Measurements from ENCODE around the gene ACSS1. TPM values are rescaled to one million over a fixed set of nuclear protein-coding genes. Genes with fewer than 3 reads are reported as not detected.

ACSS1 gene
- polyA plus RNA-seq, 2 of the 4 experiments (the other 2 are of a cell fraction) = 7.2 to 7.6 TPM

- TF ChIP-seq PHF8 (IDR thresholded peaks at IDR 0.05; ENCODE audit: borderline replicate concordance, low read depth) (no peak), EHF (CRISPR knock-in tag; IDR thresholded peaks at IDR 0.05) (no peak), USF2 (IDR thresholded peaks at IDR 0.05) (no peak), ZFP36 (IDR thresholded peaks at IDR 0.05; ENCODE audit: borderline replicate concordance, partially characterized antibody) (no peak), ATOH8 (CRISPR knock-in tag; IDR thresholded peaks at IDR 0.05; ENCODE audit: low read depth) (no peak), KDM1A (IDR thresholded peaks at IDR 0.05; ENCODE audit: low read depth) (no peak), POLR2A (IDR thresholded peaks at IDR 0.05; ENCODE audit: low read length) (no peak), ZC3H11A (IDR thresholded peaks at IDR 0.05) (no peak), ELK1 (IDR thresholded peaks at IDR 0.05; ENCODE audit: low read depth, low read length) (no peak), MYC (IDR thresholded peaks at IDR 0.05; ENCODE audit: borderline replicate concordance, low read length) (no peak), POLR2AphosphoS2 (conservative IDR thresholded peaks at IDR 0.05; ENCODE audit: low read length) (no peak), KDM5A (IDR thresholded peaks at IDR 0.05) (no peak), CHD4 (IDR thresholded peaks at IDR 0.05; ENCODE audit: borderline replicate concordance) (no peak), EP300 (IDR thresholded peaks at IDR 0.05) (no peak), TP53 (CRISPR knock-in tag; IDR thresholded peaks at IDR 0.05) (no peak)
- ChIA-PET CTCF (interaction anchor here (1.0 to 1.5 kb wide), 3 partner anchors 32 to 144 kb away, joined by 3 to 4 read pairs (median 3); no protein-coding TSS in a partner anchor), POLR2A (no interaction called here)
- H3K4me2 ChIP-seq = no peak overlapping the region
- H3K9me3 ChIP-seq = no peaks in the 10 kb centered on the region
- 93% methylated on average over 6 of the region's 6 CpGs for WGBS (ENCODE audit: missing lambda C conversion rate)
- ATAC-seq = no peak
- no peak for DNase-seq (ENCODE audit: low read depth in 1 of 2, low spot score in 1 of 2)
- H3K27ac ChIP-seq = no peak overlapping the region
- no peaks in the 10 kb centered on the region for H3K4me1 ChIP-seq
- no peak for FAIRE-seq
- H3K4me3 ChIP-seq = no peak overlapping the region
Measured at GRCh38 chr20:24962510-24962909, 95.4 kb downstream of the ACSS1 start.

GRCh38 chr20:24962182-24962492 lies 95.8 kb downstream of the ACSS1 start:
- no peak for TF ChIP-seq CTCF (IDR thresholded peaks at IDR 0.05)
- TF ChIP-seq NFE2L2 (conservative IDR thresholded peaks at IDR 0.05; ENCODE audit: low read length) = no peak
- no peak for TF ChIP-seq MYC (IDR thresholded peaks at IDR 0.05; ENCODE audit: borderline replicate concordance, low read length)
- no peak for TF ChIP-seq MAZ (IDR thresholded peaks at IDR 0.05; ENCODE audit: borderline replicate concordance, low read depth, low read length)
- TF ChIP-seq CHD2 (IDR thresholded peaks at IDR 0.05; ENCODE audit: low read length, partially characterized antibody) = no peak
- no peak for TF ChIP-seq E2F6 (IDR thresholded peaks at IDR 0.05; ENCODE audit: borderline replicate concordance, low read depth)
- no peak overlapping the region for H3K4me2 ChIP-seq
- FAIRE-seq (no peak), DNase-seq (ENCODE audit: low read depth in 1 of 2, low spot score in 1 of 2) (no peak), ATAC-seq (no peak)
- no peaks in the 10 kb centered on the region for H3K9me3 ChIP-seq
- H3K27ac ChIP-seq = no peak overlapping the region
- POLR2A ChIA-PET = no interaction called here
- 100% methylated on average over 2 of the region's 2 CpGs for WGBS (ENCODE audit: missing lambda C conversion rate)
- no peak overlapping the region for H3K4me3 ChIP-seq
- no peaks in the 10 kb centered on the region for H3K4me1 ChIP-seq
- CTCF ChIA-PET = interaction anchor here (1.0 to 1.5 kb wide), 3 partner anchors 31 to 144 kb away, joined by 3 to 4 read pairs (median 3); no protein-coding TSS in a partner anchor

Measured in A549 (cell line).